HG03280 (cell line): ENCODE measurements around the gene NFIA.

Experiments
- ATAC-seq: cut with Tn5 transposase; IDR thresholded peaks from one replicate; pipeline ENCODE4 v1.9.1; 2021; ENCODE audit warnings: mild to moderate bottlenecking, moderate library complexity; ENCODE audit not compliant: unreplicated experiment

NFIA gene

DNA sequence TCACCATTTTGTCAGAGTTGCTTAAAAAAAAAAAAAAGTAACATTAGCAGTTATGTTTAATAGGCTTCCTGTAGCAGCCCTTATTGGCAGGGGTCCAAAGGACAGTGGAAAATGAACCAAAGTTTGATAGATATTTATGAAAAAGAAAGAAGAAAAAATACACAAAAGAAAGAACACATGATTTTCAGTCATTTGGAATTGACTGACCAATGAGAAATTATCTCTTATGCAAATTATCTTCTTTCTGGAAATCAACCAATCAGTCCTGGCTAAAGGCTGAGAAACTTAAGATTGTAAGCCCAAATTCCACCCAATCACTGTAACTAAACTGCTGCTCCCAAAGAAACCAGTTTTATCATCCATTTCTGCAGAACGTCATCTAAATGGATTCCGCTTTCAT lies 360.2 kb downstream of the NFIA start:
- ATAC-seq = no peak

DNA sequence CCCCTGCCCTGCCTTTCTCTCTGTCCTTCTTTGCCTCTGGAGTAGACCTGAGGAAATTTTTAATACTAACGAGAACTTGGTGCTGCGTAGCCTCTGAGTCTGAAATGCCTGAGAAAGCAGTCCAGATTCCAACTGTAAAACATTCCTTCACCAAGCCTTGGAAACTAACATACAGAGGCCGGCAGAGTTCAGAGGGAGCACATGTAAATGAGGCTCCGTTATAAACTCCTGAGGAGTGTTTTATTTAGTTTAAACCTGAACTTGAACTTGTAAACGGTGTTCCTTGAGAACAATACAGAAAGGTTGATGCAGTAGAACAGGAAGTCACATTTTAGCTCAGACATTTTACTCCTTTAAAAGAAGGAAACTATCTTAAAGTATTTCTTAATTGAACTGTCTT lies 361.9 kb downstream of the NFIA start:
- ATAC-seq = no peak

DNA sequence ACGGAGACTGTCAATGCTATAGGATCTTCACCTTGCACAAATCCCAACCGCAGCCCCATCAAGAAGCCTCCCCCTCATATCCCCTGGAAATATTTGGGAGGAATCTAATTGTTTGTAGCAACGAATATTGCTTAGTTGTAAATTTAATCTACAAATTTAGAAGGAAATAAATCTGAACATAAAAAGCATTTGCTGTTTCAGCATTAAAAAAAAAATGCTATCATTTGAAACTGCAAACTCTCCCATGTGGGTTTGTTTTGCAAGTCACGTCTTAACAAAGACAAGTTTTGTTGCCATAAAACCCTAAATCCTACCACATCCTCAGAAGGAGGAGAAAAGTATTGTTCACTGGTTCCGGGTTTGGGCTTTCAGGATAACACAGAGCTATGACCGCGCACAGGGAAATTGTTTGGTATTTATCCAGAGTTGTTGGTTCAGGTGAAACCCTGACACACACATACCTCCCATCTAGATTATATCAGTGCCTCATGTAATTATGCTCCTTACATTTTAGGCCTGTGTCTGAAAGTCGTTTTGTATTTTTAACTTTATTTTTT lies 363.0 kb downstream of the NFIA start:
- ATAC-seq = no peak

DNA sequence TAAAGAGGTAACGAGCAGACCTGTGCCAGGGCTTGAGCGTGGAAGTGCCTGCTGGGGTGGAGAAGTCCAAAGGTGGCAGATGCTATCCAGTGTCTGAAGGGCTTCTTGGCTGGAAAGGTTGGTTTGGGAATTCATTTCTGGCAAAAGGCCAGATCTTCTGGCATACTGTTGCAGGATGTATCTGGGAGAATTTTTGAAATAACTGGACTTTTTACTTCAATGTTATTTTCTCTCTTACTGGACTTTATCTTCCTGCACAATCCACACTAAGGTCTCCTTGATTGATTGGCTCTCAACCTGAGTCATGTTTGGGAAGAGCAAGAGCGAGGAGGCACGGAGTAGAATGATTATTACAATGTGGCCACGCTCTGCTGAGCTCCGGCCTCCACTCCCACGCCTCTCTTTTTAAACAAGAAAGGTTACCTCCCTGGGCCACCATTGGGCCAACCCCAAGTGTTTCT lies 364.2 kb downstream of the NFIA start:
- no peak for ATAC-seq

DNA sequence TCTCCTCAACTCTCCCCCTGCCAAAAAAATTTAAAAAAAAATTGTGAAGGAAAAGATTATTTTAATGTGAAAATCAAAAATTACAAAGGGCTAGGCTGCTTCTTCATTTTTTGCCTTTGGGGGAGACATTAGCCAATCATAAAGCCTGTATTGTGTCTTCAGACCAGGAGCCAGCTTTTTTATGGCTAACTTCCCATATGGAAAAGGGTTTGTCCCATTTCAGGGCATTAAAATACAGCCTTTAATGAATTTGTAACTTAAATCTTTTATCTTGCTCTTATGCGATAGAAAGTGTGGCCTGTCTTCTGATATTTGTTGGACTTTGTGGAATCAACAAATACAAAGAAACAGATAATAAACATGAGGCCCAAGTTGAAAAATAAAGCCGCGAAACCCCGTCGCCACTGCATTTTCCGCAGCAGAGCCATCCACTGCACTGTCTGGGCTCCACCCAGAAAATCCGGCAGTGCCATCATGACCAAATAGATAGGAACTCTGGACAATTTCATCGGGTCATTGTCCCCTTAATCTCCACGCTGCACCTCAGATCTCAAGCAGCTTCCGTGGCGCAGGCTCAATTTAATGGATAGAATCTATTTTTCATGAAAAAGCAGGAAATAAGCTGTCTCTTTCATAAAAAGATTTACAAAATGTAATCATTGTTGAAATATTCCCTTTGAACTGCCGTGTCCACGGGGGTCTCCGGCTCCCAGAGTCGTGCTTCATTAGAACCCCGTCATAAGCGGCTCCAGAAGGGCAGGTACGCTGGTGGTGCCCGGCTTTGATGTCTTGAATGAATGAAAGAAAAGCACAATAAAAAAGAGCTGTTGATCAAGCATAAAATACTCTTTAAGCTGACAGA lies 365.0 kb downstream of the NFIA start:
- no peak for ATAC-seq

DNA sequence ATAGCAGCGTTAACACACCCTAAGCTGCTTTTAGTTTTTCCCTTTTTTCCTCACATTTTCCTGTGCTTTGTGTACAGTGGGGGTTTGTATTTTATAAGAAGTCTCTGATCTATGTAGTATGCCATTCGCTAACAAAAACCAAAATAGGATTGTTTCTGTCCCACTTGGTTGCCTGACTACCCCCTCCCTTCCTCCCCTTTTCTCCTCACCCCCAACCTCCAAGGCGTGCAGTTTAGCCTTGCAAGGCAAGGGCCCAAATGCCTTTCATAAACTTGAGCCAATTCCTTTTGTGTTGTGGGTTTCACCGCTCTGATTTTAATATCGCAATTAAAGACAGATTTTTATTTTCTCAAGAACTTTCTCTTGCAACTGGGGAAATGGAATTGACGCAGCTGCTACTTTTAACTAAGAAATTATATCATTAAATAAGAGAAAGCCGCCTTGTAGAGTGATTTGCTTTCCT lies 365.6 kb downstream of the NFIA start:
- ATAC-seq = no peak

DNA sequence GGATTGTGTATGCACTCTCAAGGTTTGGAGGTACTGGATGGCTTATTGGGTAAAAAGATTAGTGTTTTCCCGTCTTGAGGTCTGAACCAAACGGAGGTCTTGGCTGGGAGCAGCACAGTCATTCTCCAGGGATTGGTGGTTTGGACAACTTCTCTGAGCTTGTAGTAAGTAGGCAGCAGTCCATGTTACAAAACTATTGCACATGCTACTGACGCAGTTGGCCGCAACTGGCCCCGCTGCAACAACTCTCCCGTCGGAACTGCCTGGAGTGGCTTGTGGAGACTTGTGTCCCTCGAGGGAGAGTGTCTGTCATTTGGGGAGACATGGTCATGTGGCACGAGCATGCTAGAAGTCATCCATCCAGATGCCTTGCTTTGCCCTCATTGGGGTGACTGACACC lies 366.6 kb downstream of the NFIA start:
- no peak for ATAC-seq

DNA sequence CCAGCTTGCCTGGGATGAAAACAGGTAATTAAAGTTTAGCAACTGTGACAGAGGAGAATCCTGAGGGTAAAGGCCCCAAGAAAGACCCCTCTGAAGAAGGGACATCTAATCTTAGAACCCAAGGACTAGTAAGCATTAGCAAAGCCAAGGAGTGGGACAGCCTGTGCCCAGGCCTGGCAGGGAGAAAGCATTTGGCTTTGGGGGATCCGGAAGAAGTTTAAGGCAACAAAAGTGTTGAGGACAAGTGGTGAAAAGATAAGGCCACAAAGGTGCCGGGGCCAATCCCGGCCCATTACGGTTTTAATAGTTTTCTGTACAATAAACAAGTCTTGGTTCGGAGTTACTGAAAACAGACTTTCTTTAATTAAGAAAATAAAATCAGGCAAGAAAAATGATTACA lies 367.0 kb downstream of the NFIA start:
- no peak for ATAC-seq

DNA sequence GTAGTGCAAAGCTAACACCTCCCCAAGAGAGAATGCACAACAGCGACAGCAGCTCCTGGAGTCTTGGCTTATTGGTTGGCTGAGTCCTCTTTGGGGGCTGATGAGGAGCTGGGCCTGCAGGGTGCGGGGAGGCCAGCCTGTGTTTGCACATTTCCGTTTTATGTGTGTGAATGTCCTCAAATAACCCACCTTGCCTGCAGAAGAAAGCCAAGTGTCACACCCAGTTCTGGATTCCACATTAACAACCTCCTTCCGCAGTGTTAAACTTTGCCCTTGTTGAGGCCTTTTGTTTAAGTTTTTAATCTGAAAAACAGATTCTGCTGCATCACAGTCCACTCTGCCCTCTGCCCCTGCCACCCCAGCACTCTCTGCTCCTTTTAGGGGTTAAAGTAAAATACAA lies 368.1 kb downstream of the NFIA start:
- ATAC-seq = no peak

DNA sequence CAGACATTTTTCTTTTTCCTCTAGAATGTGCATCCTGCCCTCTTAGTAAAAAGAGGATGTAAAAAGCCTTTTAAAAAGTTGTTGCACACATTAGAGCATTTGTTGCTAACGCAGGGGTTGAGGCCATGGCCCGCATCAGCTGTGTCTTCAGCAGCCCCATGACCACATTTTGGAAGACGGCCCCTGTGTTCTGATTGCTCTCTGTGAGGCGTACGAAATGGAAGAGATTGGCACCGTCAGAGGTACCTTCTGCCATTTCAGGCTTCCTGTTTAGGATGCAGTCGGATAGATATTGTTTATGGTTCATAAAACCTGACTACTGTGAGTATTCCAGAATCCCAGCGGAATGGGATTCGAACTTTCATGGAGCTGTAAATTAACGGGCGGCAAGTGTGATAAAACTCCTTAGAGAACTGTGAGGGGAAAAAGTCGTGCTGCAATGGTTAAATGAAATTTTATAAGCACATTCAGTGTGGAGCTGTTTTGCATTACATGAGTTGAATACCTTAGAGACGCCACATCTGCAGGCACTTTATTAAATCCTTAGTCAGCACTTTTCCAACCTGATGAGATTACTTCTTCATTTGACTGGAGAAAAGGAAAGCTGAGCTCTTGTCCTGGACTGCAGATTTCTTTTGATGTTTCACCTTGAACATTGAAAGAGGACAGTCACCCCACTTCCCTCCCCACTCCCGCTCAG lies 368.7 kb downstream of the NFIA start:
- ATAC-seq = no peak

DNA sequence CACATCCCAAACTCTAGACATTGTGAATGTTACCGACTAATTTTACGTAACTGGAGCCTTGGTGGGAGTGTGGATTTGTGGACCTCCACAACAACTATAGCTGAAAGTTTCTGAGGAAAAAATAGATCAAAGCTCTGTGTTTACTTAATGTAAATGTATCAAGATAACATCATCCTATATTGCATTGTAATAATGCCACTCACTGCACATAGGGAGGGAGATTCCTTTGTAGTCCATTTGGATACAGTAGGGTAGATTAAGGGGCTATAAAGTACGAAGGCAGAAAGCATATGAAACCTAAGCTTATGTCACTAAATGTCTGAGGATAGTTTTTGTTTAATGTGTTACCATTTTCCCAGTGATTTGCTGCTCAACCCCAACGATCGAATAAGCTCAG lies 369.2 kb downstream of the NFIA start:
- no peak for ATAC-seq

DNA sequence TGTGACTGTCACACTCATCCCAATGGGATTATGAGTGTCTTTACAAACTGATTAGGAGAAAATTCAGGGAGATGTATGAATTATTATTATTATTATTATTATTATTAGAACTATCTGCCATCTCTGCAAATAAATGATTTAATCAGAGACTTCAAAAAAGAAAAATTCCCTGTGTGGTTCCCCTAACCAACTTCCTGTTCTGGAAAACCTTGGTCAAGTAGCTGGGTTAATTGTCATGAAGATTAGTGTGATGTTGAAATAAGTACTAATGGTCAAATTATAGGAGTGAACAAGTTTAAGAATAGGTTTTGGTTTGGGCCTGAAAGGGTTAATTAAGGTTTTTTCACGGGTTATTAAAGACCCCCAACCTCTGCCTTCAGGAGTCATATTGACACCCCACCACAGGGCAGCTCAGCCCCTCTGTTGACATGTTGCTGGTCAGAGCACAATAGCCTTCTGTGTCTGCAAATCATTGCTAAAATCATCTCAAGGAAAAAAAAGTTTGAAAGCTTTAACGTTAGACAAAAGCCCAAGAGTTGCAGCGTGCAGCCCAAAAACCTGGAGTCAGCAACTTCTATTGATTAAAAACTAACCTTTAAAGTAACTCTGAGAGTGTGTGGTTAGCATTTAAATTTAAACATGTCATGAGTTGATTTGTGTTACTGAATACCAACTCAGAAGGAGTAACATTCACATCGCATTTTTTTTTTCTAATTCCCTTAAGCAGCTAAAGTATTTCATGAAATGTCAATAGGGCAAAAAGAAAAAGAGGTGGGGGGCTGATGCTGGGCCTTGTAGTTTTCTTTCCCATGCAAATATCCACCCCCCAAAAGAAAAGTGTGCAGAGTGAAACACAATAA lies 370.0 kb downstream of the NFIA start:
- no peak for ATAC-seq

DNA sequence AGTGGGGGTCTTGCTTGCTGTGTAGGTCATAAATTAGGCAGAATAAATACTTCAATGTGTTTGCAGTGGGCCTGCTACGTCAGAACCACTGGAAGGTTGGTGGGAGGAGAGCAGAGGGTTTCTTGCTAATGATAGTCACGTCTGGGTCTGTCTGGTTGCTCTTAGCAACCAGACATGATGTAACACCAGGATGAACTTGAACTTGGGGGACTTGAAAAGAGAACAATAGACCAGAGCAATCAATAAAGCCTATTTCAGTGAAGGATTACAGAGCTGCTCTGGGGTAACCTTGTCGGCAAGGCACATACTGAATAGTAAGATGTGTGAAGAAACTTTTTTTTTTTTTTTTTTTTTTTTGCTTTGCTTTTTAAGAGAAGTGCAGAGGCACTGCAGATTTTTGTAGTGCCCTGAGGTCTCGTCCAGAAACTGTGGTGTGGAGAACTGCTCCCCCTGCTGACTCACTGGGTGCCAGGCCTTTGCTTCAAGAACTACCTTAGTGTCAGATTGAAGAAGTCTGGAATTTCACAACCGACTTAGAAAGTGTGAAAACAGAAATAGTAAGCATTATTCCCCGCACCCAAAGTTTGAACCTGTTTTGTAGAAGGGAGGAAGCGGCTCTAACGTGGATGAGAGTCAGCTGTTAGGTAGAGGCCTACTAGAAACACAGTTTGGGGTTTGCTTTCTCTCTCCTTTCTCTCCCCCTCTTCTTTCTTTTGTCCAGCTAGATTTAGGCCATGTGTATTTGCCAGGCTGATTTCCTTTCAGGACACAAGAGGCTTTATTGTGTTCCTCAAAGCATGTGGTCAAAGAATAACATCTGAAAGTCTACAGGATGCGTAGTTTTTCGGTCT lies 371.0 kb downstream of the NFIA start:
- ATAC-seq = peak; percentile 80

DNA sequence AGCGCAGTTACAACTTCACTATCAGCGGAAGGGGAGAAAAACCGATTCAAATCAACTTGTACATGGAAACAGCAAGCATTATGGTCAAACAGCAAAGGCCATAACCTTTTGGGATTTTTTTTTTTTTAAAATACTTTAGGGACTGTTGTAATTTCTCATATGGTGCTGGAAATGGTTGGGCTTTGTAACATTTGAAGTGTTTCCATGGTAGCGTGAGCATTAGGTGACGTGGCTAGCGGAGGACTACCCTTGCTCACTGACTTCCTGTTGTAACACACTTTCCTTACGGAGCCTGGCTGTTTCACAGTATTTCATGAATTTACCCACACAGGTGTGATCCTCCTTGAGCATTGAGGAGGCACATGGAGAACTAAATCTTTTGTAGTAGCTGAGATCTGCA lies 373.0 kb downstream of the NFIA start:
- ATAC-seq = no peak

DNA sequence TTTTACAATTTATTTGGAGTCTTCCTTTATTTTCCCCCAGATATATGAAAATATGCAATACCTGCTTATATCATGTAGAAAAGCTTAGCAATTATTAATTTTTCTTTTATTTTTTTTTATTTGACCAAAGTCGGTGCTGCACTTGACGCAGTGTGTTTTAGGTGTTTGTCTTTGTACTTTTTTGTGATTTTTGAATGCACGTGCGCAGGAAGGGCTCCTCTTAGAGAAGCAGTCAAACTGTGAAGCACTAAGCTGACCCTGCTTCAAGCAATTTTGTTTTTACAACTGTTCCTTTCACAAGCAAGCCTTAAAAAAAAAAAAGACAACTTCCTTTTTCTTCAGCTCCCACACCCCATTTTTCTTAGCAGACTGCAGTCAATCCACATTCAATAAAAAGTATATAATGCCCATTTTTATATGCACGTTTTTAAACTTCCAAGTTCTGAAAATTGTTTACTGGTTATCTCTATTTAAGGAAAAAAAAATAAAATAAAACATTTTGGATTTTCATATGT lies 375.2 kb downstream of the NFIA start:
- ATAC-seq = no peak

DNA sequence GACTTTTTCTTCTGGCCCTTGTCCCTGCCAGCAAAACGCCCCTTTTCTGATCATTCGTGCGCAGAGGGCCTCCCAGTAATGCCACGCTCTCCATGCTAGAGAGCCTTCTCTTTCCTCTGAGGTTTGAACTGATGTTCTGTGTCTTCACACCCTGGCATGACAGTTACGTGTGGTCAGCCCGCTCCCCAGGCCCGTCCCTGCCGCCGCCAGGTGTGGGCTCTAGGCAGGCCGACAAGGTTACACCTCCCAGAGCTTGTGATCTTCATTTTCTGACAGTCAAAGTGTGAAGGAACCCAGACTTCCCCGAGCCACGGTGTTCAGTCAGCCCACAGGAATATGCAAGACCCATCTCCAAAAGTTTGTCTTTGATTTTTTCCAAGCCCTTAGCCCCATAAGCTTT lies 377.0 kb downstream of the NFIA start:
- ATAC-seq = no peak

DNA sequence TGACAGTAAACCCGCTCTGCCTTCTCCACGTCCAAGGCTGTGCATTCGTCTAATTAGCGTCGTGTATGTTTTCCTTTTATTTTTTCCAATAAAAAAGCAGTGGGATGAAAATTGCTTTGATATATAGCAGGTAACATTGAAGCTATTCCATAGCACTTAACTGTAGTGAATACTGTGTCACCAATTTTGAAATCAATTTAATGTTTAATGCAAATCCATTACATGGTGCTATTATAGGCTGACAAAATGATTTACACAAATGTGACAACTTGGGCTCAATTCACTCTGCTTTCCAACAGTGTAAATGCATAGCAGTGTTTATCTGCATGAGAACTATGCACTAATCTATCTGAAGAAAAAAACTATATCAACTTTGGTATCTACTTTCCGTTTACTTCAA lies 377.8 kb downstream of the NFIA start:
- no peak for ATAC-seq

DNA sequence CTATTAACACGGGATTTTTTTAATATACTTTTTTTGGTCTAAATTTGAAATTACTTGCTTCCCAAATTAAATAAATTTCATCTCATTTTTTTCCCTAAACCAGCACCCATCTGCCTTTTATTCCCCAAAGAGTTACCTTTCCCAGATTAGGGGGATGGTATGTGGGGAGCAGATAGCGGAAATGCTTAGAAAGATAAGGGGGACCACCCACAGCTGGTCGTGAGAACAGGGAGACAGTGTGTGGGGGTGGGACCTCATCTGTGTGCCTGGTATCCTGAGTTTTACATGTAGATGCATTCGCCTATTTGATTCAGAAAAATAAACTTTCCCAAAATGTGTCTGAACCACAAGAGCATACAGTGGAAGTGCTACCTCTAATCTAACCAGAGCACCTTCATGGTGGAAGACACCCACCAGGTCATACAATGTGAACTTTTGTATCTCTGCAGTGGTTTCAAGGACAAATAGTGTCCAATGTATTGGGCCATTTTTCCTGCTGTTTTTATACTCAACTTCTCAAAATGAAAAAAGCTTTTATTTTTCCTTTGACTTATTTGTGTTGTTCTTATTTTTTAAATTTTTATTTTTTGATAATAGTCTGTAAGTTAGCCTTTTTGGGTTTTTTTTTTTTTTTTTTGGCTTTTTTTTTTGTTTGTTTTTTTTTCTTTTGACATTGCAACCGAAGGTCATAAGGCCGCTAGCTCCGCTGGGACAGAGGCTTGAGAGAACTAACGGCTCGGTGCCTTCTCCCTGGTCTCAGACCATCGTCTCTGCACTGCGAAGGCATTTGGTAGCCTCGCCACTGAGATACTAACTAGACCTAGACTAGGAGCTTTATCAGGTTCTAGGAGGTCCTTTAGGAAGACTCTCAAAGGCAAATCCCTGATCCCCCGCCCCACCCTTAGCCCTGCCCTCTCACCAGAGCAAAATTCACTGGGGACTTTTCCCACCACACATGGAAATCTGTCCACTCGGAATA lies 379.3 kb downstream of the NFIA start:
- ATAC-seq = no peak

DNA sequence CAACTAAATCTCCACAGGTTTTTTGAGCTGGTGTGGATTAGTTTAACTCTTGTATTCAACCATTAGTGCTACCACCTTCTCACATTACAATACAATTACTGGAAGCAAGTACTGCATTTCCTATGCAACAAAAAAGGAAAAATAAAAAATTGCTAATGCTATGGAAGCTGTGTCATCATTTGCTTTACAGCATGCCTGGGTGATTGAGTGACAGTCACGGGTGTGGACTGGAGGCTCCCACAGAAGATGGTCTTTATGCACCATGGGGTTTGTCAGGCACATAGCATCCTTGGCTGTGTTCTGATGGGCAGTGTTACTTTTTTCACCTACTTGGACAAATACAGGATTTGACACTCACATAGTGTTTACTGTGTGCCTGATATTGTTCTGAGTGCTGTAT lies 380.3 kb downstream of the NFIA start:
- no peak for ATAC-seq
